Immature natural killer cell (primary cell): ENCODE data around the gene NR6A1. TPM values are rescaled to one million over a fixed set of nuclear protein-coding genes. Genes with fewer than 3 reads are reported as not detected.

Source experiments
- DNase-seq, 3 donors: peaks; one replicate each; pipeline ENCODE4 v3.0.0; 2022; ENCODE audit warnings: mixed read lengths in 1 of 3
- H3K27ac Mint-ChIP-seq, 6 donors: one replicate each; pipeline ENCODE4 v1.8.0; 2020; ENCODE audit warnings: mixed read lengths in 6 of 6, mild to moderate bottlenecking in 5 of 6, inconsistent platforms in 4 of 6, moderate library complexity in 3 of 6
- H3K27me3 Mint-ChIP-seq, 3 donors: one replicate each; pipeline ENCODE4 v1.8.0; 2020 to 2021; ENCODE audit warnings: low read depth in 3 of 3, mild to moderate bottlenecking in 3 of 3, mixed read lengths in 3 of 3, moderate library complexity in 3 of 3, inconsistent platforms in 1 of 3
- H3K36me3 Mint-ChIP-seq, 3 donors: one replicate each; pipeline ENCODE4 v1.8.0; 2020; ENCODE audit warnings: mixed read lengths in 3 of 3, inconsistent platforms in 2 of 3, mild to moderate bottlenecking in 2 of 3
- H3K4me1 Mint-ChIP-seq, 2 donors: one replicate each; pipeline ENCODE4 v1.8.0; 2020; ENCODE audit warnings: inconsistent platforms in 2 of 2, mild to moderate bottlenecking in 2 of 2, mixed read lengths in 2 of 2, moderate library complexity in 1 of 2
- H3K4me3 Mint-ChIP-seq, 5 donors: one replicate each; pipeline ENCODE4 v1.8.0; 2020; ENCODE audit warnings: mild to moderate bottlenecking in 5 of 5, mixed read lengths in 5 of 5, inconsistent platforms in 3 of 5, moderate library complexity in 3 of 5
- H3K9me3 Mint-ChIP-seq, 6 donors: one replicate each; pipeline ENCODE4 v1.8.0; 2020; ENCODE audit warnings: mild to moderate bottlenecking in 6 of 6, mixed read lengths in 6 of 6, inconsistent platforms in 4 of 6, moderate library complexity in 3 of 6
- polyA plus RNA-seq, 3 donors: library from polyadenylated mRNA; unstranded; fragments of 300-500 nt; fragmentation: Illumina TruSeq; gene quantifications; one replicate each; pipeline ENCODE4 v1.2.3, GENCODE V29; 2021

The NR6A1 gene
- polyA plus RNA-seq, 3 donors from 2014 or later = not detected

DNA sequence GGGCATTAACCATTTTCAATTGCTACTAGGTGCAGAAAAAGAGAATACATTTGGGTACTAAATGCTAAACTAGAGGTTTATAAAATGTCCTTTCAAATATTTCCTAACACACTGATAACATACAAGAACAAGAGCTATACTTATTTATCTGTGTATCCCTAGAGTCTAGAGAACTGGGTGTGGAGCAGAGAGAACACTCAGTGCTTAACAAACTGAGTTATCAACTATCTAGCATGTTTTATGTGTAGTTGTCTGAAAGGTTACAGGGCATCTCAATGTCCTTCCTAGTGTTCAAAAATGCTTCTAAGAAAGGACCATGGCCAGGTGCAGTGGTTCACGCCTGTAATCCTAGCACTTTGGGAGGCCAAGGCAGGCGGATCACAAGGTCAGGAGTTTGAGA is 40.3 kb downstream of the NR6A1 start:
- H3K27me3 Mint-ChIP-seq = peaks cover 0 to 1% (median 0%) of the 10 kb centered on the region in 3 donors
- DNase-seq = no peak
- no peak overlapping the region for H3K4me3 Mint-ChIP-seq
- no peaks in the 10 kb centered on the region for H3K4me1 Mint-ChIP-seq
- H3K9me3 Mint-ChIP-seq = no peaks in the 10 kb centered on the region
- H3K36me3 Mint-ChIP-seq = peaks cover 0 to 3% (median 0%) of the 10 kb centered on the region in 3 donors
- no peak overlapping the region for H3K27ac Mint-ChIP-seq

DNA sequence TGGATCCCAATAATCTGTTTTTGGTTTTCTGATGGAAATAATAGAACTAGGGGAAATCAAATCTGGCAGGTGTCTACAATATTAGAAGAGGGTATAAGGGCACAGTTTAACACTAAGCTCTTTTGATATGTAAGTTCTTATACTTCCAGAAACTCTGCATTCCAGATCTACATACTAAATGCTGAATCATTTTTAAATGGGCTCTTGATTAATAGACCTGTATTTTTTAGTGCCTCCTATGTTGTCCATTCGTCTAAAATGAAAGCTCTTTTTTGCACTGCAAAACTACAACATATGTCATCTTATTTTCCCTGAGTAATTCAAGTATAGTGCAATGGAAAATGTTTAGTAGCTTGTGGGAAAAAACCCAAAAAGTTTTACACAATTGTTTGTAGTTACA is 44.2 kb downstream of the NR6A1 start:
- DNase-seq = no peak
- Mint-ChIP-seq H3K9me3 (no peaks in the 10 kb centered on the region), H3K4me3 (no peak overlapping the region), H3K27me3 (peaks cover 0 to 6% (median 2%) of the 10 kb centered on the region in 3 donors), H3K4me1 (no peaks in the 10 kb centered on the region), H3K27ac (no peak overlapping the region), H3K36me3 (peaks cover 0 to 3% (median 0%) of the 10 kb centered on the region in 3 donors)

DNA sequence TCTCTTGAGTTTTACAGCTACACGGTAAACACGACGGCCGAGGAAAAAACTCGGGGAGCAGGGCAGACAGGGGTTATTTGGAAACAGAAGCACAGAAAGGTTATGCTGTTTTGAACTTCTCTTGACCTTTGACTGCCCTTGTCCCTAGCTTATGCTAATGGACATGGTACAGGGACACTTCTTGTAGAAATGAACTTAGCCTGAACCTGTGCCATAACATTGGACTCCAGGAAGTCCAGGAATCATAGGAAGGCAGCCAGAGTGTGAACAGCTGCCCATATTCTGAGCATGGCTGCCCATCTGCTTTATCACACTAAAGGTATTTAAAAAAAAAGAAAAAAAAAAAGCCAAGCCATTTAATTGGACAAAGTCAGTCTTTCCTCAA is 46.1 kb downstream of the NR6A1 start:
- no peak for DNase-seq
- Mint-ChIP-seq H3K27ac (no peak overlapping the region), H3K36me3 (no peaks in the 10 kb centered on the region), H3K27me3 (peaks cover 0 to 6% (median 2%) of the 10 kb centered on the region in 3 donors), H3K4me3 (no peak overlapping the region), H3K4me1 (no peaks in the 10 kb centered on the region), H3K9me3 (no peaks in the 10 kb centered on the region)

DNA sequence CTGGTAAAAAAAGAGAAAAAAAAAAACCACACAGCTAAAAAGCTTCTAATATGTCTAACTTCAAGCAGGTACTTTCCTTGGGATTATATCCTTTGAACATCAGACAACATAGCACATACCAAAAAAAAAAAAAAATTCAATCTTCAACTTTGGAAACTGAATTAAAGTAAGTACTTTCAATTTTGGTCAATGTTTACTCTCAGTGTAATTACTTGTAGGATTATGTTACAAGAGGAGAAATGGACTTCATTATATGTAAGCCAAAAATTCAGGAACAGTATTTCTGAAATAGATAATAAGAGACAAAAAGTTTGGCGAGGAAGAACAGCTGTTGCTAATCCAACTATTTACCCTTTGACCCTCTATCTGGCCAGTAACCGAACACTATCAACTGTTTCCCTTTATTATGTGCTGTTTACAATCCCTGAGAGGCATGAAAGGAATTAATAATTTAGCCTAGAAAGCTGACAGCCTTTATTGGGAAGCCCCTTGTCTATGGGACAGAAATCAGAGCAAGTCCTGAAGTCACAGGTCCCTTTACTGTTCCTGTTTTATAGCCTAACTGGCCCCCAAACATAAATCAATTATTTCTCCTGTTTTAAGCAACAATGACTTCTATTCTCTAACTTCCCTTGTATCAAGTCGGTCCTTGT is 46.6 kb downstream of the NR6A1 start:
- H3K27me3 Mint-ChIP-seq = peaks cover 0 to 6% (median 2%) of the 10 kb centered on the region in 3 donors
- no peak overlapping the region for H3K27ac Mint-ChIP-seq
- no peaks in the 10 kb centered on the region for H3K9me3 Mint-ChIP-seq
- no peak for DNase-seq
- H3K4me1 Mint-ChIP-seq = no peaks in the 10 kb centered on the region
- H3K36me3 Mint-ChIP-seq = no peaks in the 10 kb centered on the region
- H3K4me3 Mint-ChIP-seq = no peak overlapping the region

- DNase-seq = no peak
- Mint-ChIP-seq H3K36me3 (no peaks in the 10 kb centered on the region), H3K9me3 (no peaks in the 10 kb centered on the region), H3K27me3 (peaks cover 2 to 6% (median 2%) of the 10 kb centered on the region in 3 donors), H3K4me1 (no peaks in the 10 kb centered on the region), H3K4me3 (no peak overlapping the region), H3K27ac (no peak overlapping the region)
Observed at GRCh38 chr9:124723352-124723751, 47.8 kb downstream of the NR6A1 start.

- H3K36me3 Mint-ChIP-seq = no peaks in the 10 kb centered on the region
- H3K4me3 Mint-ChIP-seq = no peak overlapping the region
- H3K27ac Mint-ChIP-seq = no peak overlapping the region
- H3K9me3 Mint-ChIP-seq = no peaks in the 10 kb centered on the region
- no peaks in the 10 kb centered on the region for H3K4me1 Mint-ChIP-seq
- DNase-seq = no peak
- H3K27me3 Mint-ChIP-seq = peaks cover 2 to 6% (median 2%) of the 10 kb centered on the region in 3 donors
Observed at GRCh38 chr9:124721109-124721906, 49.8 kb downstream of the NR6A1 start.

DNA sequence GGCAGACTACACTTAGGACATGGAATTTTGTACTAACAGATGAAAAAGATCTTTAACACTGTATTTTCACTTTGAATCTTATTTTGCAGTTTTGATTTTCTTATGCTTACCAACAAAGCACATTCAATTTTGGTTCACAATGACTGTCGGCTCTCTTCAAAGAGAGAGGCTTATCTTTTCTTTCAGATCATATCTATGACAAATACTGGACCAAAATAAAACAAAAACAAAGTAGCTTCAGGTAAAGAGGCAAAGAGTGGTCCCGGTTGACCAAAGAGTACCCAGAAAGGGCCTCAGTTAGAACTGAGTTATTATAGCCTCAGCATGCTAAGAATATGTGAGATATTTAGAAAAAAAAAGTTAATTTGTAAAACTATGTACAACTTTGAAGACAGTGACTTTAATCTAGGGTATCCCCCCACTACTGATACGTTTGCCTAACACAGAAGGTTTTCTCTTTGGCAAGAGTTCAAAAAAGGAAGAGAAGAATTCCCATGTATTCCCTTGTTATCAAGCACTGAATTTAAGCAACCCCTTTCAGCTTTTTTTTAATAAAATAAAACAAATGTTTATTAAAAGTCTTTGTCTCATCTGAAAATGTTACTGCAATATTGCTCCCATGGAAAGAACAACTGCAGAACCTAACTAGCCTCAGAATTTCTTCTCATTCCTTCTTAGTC is 50.5 kb downstream of the NR6A1 start:
- no peaks in the 10 kb centered on the region for H3K36me3 Mint-ChIP-seq
- H3K9me3 Mint-ChIP-seq = no peaks in the 10 kb centered on the region
- peaks cover 2 to 6% (median 2%) of the 10 kb centered on the region in 3 donors for H3K27me3 Mint-ChIP-seq
- H3K4me1 Mint-ChIP-seq = no peaks in the 10 kb centered on the region
- H3K4me3 Mint-ChIP-seq = no peak overlapping the region
- no peak for DNase-seq
- H3K27ac Mint-ChIP-seq = no peak overlapping the region

DNA sequence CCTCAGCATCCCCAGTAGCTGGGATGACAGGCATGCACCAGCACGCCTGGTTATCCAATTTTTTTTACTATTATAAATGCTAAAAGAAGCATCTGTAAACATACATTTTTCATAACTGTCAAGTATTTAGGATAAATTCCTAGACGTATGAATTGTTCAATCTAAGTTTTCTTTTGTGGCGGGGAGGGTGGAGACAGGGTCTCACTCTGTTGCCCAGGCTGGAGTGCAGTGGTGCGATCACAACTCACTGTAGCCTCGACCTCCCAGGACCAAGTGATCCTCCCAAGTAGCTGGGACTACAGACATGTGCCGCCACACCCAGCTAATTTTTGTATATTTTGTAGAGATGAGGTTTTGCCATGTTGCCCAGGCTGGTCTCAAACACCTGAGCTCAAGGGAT is 52.2 kb downstream of the NR6A1 start:
- H3K27ac Mint-ChIP-seq = no peak overlapping the region
- no peaks in the 10 kb centered on the region for H3K36me3 Mint-ChIP-seq
- peaks cover 0 to 3% (median 2%) of the 10 kb centered on the region in 3 donors for H3K27me3 Mint-ChIP-seq
- H3K4me1 Mint-ChIP-seq = no peaks in the 10 kb centered on the region
- H3K4me3 Mint-ChIP-seq = no peak overlapping the region
- H3K9me3 Mint-ChIP-seq = no peaks in the 10 kb centered on the region
- no peak for DNase-seq

GRCh38 chr9:124717597-124717996 is 53.5 kb downstream of the NR6A1 start:
- Mint-ChIP-seq H3K4me1 (no peaks in the 10 kb centered on the region), H3K36me3 (no peaks in the 10 kb centered on the region), H3K27ac (no peak overlapping the region), H3K4me3 (no peak overlapping the region), H3K9me3 (no peaks in the 10 kb centered on the region), H3K27me3 (peaks cover 0 to 4% (median 1%) of the 10 kb centered on the region in 3 donors)
- no peak for DNase-seq

DNA sequence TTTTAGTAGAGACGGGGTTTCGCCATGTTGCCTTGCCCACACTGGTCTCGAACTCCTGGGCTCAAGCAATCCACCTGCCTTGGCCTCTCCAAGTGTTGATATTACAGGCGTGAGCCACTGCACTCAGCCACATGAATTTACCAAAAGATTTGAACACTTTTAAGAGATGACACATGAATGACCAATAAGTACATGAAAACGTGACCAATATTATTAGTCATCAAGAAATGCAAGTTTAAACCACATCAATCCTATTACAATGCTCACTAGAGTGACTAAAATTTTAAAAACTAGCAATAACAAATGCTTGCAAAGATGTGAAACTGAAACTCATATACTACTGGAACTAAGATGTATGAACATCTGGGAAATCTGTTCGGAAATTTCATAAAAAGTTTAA is 54.3 kb downstream of the NR6A1 start:
- DNase-seq = no peak
- Mint-ChIP-seq H3K9me3 (no peaks in the 10 kb centered on the region), H3K27ac (no peak overlapping the region), H3K4me1 (peaks cover 3 to 5% of the 10 kb centered on the region in 2 donors), H3K4me3 (no peak overlapping the region), H3K36me3 (no peaks in the 10 kb centered on the region), H3K27me3 (peaks cover 0 to 4% (median 0%) of the 10 kb centered on the region in 3 donors)

GRCh38 chr9:124710766-124711165 is 60.3 kb downstream of the NR6A1 start:
- Mint-ChIP-seq H3K27me3 (peaks cover 0 to 2% (median 2%) of the 10 kb centered on the region in 3 donors), H3K4me3 (no peak overlapping the region), H3K27ac (peak overlapping the region in 1 of 6 donors; percentile 21), H3K9me3 (no peaks in the 10 kb centered on the region), H3K36me3 (peaks cover 0 to 7% (median 0%) of the 10 kb centered on the region in 3 donors), H3K4me1 (peaks cover 12 to 50% of the 10 kb centered on the region in 2 donors)
- DNase-seq = no peak

- H3K4me3 Mint-ChIP-seq = no peak overlapping the region
- DNase-seq = no peak
- peaks cover 0 to 8% (median 3%) of the 10 kb centered on the region in 3 donors for H3K36me3 Mint-ChIP-seq
- H3K27me3 Mint-ChIP-seq = peaks cover 0 to 2% (median 2%) of the 10 kb centered on the region in 3 donors
- H3K27ac Mint-ChIP-seq = peak overlapping the region in 4 of 6 donors; percentile 0 to 61 (median 31)
- no peaks in the 10 kb centered on the region for H3K9me3 Mint-ChIP-seq
- peaks cover 12 to 50% of the 10 kb centered on the region in 2 donors for H3K4me1 Mint-ChIP-seq
Observed at GRCh38 chr9:124709292-124709690, 61.8 kb downstream of the NR6A1 start.

GRCh38 chr9:124708633-124709291 is 62.3 kb downstream of the NR6A1 start:
- Mint-ChIP-seq H3K27me3 (peaks cover 0 to 4% (median 0%) of the 10 kb centered on the region in 3 donors), H3K36me3 (peaks cover 0 to 11% (median 3%) of the 10 kb centered on the region in 3 donors), H3K9me3 (no peaks in the 10 kb centered on the region), H3K27ac (peak overlapping the region in 5 of 6 donors; percentile 0 to 62 (median 42)), H3K4me3 (no peak overlapping the region), H3K4me1 (peaks cover 12 to 50% of the 10 kb centered on the region in 2 donors)
- no peak for DNase-seq
